T47D (cell line): ENCODE results near the gene ZNF26.
"Not testable (repeated sequence)": the region's sequence is repeated elsewhere in the genome, so short reads cannot be mapped to it uniquely, and the experiment has no call there.

Source experiments
- DNase-seq, 2 experiments: peaks; one replicate each; pipeline versions ENCODE4 v3.0.0 to v3.0.0-alpha.2; 2011 to 2012; ENCODE audit warnings: low read depth in 1 of 2, low spot score in 1 of 2
- JUND ChIP-seq: IDR thresholded peaks from 2 replicates; pipeline ENCODE4 v1.6.1; 2012; ENCODE audit warnings: low read depth
- in situ Hi-C: cut with HindIII; loops from 2 replicates; pipeline ENCODE4 v1.10.0; 2016; ENCODE audit warnings: low sequenced_read_pairs, low pct_unique_long_range_greater_than_20kb

The ZNF26 gene

GRCh38 chr12:132986001-132986884 is at the start of gene ZNF26:
ZNF26 (plus strand) TSS chr12:132986367; CDS start chr12:132986841, 474 bp downstream.
- peak; percentile 89 to 97 for DNase-seq
- in situ Hi-C loops: no loop called here
- no peak for TF ChIP-seq JUND

GRCh38 chr12:132936921-132937320 is 49.2 kb upstream of the ZNF26 start:
- DNase-seq, in situ Hi-C loops: not testable (repeated sequence)

GRCh38 chr12:132937476-132937875 is 48.7 kb upstream of the ZNF26 start:
- in situ Hi-C loops: no loop called here
- DNase-seq: no peak
- TF ChIP-seq JUND: no peak

- in situ Hi-C loops: not testable (repeated sequence)
These were observed 47.4 kb upstream of the ZNF26 start for GRCh38 chr12:132938807-132939206.

GRCh38 chr12:132940071-132940719 is 46.0 kb upstream of the ZNF26 start:
- in situ Hi-C loops: no loop called here
- TF ChIP-seq JUND: no peak
- no peak for DNase-seq

More at GRCh38 chr12:132938807-132939206, 47.4 kb upstream of the ZNF26 start:
- DNase-seq: not testable (repeated sequence)

GRCh38 chr12:132941336-132941954 is 44.7 kb upstream of the ZNF26 start:
- no peak for DNase-seq
- TF ChIP-seq JUND: no peak
- in situ Hi-C loops: no loop called here

GRCh38 chr12:132942611-132943010 is 43.6 kb upstream of the ZNF26 start:
- no peak for TF ChIP-seq JUND
- in situ Hi-C loops: no loop called here
- no peak for DNase-seq

GRCh38 chr12:132945806-132946205 is 40.4 kb upstream of the ZNF26 start:
- no peak for DNase-seq
- in situ Hi-C loops: no loop called here
- TF ChIP-seq JUND: no peak

- DNase-seq: no peak
- in situ Hi-C loops: no loop called here
- no peak for TF ChIP-seq JUND
These were observed 39.8 kb upstream of the ZNF26 start for GRCh38 chr12:132946246-132946820.

GRCh38 chr12:132948146-132949066 is 37.8 kb upstream of the ZNF26 start:
- no peak for TF ChIP-seq JUND
- in situ Hi-C loops: no loop called here
- no peak for DNase-seq

- no peak for TF ChIP-seq JUND
- in situ Hi-C loops: no loop called here
These were observed 36.0 kb upstream of the ZNF26 start for GRCh38 chr12:132949936-132950837.

More at GRCh38 chr12:132949936-132950837, 36.0 kb upstream of the ZNF26 start:
- no peak for DNase-seq
